Progenitor cell of endocrine pancreas (in vitro differentiated cells): Measurements from ENCODE around the gene SMARCAL1. TPM values are rescaled to one million over a fixed set of nuclear protein-coding genes. Genes with fewer than 3 reads are reported as not detected.

Experiments
- DNase-seq: peaks from one replicate; pipeline ENCODE4 v3.0.0; 2021; ENCODE audit warnings: low spot score; ENCODE audit not compliant: unreplicated experiment
- H3K27ac Mint-ChIP-seq: 2 replicates; pipeline ENCODE4 v1.8.0; 2021; ENCODE audit warnings: mild to moderate bottlenecking, moderate library complexity, mixed read lengths
- H3K27me3 Mint-ChIP-seq: 2 replicates; pipeline ENCODE4 v1.8.0; 2021; ENCODE audit warnings: mixed read lengths
- H3K36me3 Mint-ChIP-seq: 2 replicates; pipeline ENCODE4 v1.8.0; 2022; ENCODE audit warnings: mixed read lengths; ENCODE audit not compliant: insufficient read depth
- H3K4me1 Mint-ChIP-seq: 2 replicates; pipeline ENCODE4 v1.8.0; 2021; ENCODE audit warnings: low read depth, mixed read lengths
- H3K4me3 Mint-ChIP-seq: 2 replicates; pipeline ENCODE4 v1.8.0; 2021; ENCODE audit warnings: low read depth, mild to moderate bottlenecking, moderate library complexity, mixed read lengths
- H3K9me3 Mint-ChIP-seq: 2 replicates; pipeline ENCODE4 v1.8.0; 2021; ENCODE audit warnings: low read depth, mixed read lengths
- CTCF ChIP-seq: fragments of 200-600 bp; sonication (generic); IDR thresholded peaks from one replicate; pipeline ENCODE4 v1.5.0; 2021; ENCODE audit warnings: antibody characterized with exemption, mild to moderate bottlenecking; ENCODE audit not compliant: unreplicated experiment
- total RNA-seq: library from RNA; stranded (reverse); gene quantifications from 2 replicates; pipeline ENCODE4 v1.2.1, GENCODE V29; 2021

Gene SMARCAL1
- total RNA-seq, 1 donor from 2014 or later = 38.1 TPM

DNA sequence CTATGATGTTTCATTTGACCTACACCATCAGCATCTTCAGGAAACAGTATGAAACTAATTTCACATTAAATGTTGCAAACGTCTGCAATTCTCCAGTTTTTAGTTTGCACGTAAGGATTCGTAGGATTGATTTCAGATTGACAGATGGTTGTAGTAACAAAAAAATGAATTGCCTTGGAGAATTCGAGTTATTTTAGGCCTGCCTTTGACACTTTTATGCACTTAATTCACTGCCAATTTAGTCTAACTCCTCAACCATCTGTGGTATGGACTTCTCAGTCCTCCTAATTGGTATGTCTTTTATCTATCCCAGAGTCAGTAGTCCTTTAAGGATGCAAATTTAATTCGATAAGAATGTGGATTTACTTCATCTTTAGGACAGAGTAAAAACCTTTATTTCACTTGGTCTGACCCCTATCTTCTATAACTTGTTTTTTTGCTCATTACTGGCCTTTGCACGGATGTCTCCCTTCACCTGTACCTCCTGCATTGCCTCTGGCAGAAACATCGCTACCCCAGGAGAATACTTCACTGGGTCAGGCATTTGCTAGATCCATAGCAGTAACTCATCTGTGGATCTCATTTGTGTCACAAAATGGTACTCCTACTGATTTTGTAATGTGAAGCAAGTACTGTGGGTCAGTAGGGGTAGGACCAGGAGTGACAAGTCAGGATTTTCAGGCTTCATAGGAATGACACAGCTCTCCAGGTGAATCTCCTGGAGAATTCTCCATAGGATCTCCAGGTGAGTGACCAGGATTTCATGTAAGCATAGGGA, 90.3 kb downstream of the SMARCAL1 start:
- Mint-ChIP-seq H3K36me3 (peaks cover 46% of the 10 kb centered on the region), H3K27ac (peak overlapping the region; percentile 4), H3K4me1 (peaks cover 37% of the 10 kb centered on the region), H3K4me3 (no peak overlapping the region), H3K27me3 (no peaks in the 10 kb centered on the region), H3K9me3 (no peaks in the 10 kb centered on the region)
- DNase-seq = no peak
- TF ChIP-seq CTCF = no peak

DNA sequence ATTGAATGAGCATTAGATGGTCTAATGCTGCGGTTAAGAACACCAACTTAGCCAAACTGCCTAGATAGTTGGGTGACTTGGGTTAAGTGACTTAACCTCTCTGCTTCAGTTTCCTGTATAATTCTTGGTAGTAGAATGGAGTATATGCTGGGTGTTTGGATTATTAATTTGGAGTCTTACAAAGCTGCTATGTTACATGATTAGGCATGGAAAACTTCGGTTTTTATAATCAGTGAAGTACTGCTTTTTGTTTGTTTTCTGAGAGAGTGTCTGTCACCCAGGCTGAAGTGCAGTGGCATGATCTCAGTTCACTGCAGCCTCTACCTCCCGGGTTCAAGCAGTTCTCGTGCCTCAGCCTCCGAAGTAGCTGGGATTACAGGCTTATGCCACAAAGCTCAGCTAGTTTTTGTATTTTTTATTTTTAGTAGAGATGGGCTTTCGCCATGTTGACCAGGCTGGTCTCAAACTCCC, 90.9 kb downstream of the SMARCAL1 start:
- TF ChIP-seq CTCF = no peak
- Mint-ChIP-seq H3K4me3 (no peak overlapping the region), H3K36me3 (peaks cover 46% of the 10 kb centered on the region), H3K4me1 (peaks cover 34% of the 10 kb centered on the region), H3K27me3 (no peaks in the 10 kb centered on the region), H3K9me3 (no peaks in the 10 kb centered on the region), H3K27ac (peak overlapping the region; percentile 35)
- no peak for DNase-seq

- DNase-seq = no peak
- Mint-ChIP-seq H3K27me3 (no peaks in the 10 kb centered on the region), H3K27ac (peak overlapping the region; percentile 58), H3K36me3 (peaks cover 46% of the 10 kb centered on the region), H3K4me3 (no peak overlapping the region), H3K9me3 (no peaks in the 10 kb centered on the region), H3K4me1 (peaks cover 34% of the 10 kb centered on the region)
- TF ChIP-seq CTCF = no peak
These were observed 91.6 kb downstream of the SMARCAL1 start for GRCh38 chr2:216503697-216504375.

DNA sequence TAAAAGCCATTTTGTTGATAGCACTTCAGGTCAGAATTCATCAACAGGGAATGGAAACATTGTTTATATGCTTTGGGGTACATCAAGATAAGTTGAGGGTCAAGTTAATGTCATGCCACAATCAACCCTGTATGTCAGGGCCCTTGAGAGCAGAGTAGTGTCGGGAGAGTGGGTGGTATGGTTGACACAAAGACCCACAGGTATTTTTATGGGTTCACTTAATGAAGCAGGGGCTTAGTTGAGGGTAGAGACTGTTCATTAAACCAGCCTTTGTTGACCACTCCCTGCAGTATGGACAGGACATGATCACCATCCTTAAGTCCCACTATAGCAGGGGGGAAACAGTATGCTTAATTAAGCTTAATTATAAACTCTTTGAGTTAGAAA, 92.1 kb downstream of the SMARCAL1 start:
- Mint-ChIP-seq H3K4me3 (no peak overlapping the region), H3K27ac (peak overlapping the region; percentile 58), H3K27me3 (no peaks in the 10 kb centered on the region), H3K36me3 (peaks cover 45% of the 10 kb centered on the region), H3K9me3 (no peaks in the 10 kb centered on the region), H3K4me1 (peaks cover 31% of the 10 kb centered on the region)
- DNase-seq = no peak
- TF ChIP-seq CTCF = no peak

DNA sequence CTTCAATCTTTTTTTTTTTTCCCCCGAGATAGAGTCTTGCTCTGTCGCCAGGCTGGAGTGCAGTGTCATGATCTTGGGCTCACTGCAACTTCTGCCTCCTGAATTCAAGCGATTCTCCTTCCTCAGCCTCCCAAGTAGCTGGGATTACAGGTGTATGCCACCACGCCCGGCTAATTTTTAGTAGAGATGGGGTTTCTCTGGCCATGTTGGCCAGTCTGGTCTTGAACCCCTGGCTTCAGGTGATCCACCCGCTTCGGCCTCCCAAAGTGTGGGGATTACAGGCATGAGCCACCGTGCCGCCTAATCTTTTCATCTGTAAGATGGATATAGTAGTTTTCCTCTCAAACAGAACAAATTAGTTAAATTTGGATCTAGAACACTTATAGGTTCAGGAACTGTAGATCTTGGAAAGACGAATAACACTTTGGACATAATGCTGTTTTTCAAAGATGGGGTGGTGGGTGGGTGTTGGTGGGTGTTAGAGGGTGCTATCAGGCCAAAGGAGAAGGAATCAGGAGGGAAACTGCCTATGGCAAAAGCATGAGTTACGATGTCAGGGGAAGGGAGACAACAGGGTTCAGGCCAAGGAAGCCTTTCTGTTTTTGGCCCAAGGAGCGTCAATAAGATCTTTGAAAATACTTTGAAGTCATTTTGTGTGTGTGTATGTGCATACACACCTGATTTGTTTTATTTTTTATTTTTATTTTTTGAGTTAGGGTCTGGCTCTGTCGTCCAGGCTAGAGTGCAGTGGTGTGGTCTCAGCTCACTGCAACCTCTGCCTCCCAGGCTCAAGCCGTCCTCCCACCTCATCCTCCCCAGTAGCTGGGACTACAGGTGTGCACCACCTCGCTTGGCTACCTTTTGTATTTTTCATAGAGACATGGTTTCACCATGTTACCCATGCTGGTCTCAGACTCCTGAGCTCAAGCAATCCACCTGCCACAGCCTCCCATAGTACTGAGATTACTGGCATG, 93.1 kb downstream of the SMARCAL1 start:
- Mint-ChIP-seq H3K27me3 (no peaks in the 10 kb centered on the region), H3K9me3 (no peaks in the 10 kb centered on the region), H3K36me3 (peaks cover 37% of the 10 kb centered on the region), H3K27ac (peak overlapping the region; percentile 91), H3K4me3 (no peak overlapping the region), H3K4me1 (peaks cover 20% of the 10 kb centered on the region)
- TF ChIP-seq CTCF = no peak
- no peak for DNase-seq
